Midbrain (tissue), 1 donor: ENCODE data around the gene CFAP91.
A peak's percentile ranks its signal among the peaks of the same experiment; 100 is the strongest.

Experiments used
- DNase-seq: peaks from one replicate; lab custom pipeline; 2025; lab: John Stamatoyannopoulos, UW

CFAP91 gene

DNA sequence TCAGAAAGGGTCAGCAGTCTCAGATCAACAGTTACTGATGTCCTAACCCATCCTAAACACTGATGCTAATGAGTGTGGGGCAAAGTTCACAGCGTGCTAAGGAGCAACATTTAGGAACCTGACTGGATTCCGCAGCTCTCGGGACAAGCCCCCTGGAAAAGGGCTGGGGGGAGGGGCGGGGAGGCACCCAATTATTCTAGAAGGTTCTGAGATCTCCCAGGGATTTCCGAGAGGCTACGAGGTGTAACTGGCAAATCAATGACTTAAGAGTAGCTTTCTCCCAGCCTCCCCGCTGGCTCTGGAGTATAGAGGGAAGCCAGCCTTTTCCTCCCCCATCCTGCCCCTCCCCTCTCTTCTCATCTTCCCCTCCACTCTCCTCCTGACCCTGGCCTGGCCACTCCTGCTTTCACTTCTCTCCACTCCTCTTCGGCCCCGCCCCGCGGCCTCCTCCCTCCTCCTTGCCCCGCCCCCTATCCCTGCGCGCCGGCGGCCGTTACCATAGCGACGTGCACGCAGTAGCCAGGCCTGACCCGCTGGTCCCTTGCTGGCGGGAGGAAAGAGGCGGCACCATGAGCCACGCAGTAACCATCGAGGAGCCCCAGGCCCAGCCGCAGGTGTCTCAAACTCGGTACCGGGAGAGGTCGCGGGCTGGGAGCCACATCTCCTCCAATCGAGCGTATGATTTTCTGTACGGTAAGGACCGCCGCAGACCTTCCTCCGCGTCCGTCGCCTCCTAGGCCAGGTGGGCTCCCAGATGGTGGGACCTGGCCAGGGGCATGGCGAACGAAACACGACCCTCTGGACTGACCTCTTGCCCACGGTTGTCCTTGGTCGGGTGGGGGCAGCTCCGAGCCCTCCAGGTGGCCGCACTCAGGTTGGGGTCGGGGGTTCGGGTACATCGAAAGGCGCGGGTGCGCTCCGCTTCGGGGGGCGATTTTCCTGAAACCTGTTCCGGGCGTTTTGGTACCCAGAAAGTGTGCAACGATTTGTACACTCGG is at the start of gene CFAP91:
CFAP91 (plus strand) TSS at position 493 of the 998 bp plus-strand sequence; CDS start at position 570, 77 bp downstream.
- DNase-seq, result peak; percentile 93

DNA sequence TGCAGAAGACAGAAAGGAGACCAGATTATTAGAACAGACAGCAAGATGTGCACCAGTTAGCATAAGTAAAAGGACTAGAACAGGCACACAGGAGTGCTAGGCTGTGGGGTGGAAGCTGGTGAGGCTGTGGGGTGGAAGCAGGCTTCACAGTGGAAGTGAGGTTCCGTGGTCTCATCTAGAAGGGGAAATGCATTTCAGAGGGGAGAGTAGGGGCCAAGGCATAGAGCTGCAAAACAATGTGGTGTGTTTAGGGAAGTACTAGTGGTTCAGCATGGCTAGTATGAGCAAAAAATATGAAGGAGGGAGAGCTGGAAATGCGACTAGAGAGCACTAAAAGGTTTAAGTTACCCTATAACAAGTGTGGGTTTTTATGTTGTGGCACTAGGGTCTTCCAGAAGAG is 48.9 kb upstream of the CFAP91 start:
- no peak for DNase-seq

DNA sequence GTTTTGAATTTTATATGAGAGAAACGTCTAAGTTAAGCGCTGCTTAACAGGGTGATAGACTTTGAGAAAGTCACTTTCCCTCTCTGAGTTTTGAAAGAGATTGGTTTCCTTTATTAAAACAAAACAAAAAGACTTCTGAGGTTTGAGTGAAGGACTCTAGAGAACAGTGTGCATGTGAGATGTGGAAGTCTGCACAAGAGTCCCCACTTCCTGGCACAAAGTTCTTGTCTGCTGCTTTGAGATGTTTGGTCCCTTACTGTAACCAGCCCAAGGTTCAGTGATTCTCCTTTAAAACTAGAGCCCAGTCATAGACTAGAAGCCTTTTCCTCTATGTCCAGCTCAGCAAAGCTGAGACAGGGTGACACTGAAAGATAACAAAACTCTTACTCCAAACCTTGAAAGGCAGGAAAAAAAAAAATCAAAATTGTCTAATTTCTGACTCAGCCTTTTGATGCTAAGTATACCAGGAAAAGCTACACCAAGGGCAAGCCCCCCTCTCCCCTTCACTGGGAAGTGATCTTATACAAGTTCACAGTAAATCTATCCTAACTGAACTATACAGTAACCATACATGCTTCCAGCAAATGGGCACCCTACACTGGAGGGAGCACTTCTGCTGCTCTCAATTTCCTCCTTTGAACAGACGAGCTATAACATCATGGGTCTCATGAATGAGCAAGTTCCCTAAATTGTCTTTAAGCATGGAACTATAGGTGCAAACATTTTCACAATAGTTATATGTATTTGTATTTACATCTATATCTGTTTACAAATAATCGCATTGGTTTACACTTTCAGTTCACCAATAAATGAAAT is 44.7 kb upstream of the CFAP91 start:
- no peak for DNase-seq

DNA sequence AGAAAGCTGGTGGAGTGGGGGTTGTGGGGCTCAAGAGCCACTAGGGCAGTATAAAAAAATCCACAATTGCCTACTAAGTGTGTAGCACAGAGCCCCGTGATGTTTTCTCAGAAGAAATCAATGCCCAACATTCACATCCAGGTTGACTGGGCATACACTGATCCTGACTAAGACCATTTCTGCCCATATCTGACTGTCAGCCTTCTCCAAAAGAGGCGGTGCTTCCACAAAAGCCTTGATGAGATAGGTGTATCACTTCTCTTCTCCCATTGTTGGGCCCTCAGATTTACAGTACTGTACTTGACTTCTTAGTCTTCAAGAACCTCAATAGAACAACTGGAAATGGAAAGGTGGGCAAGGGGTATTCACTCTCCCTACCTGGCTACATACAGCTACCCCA is 43.8 kb upstream of the CFAP91 start:
- no peak for DNase-seq

DNA sequence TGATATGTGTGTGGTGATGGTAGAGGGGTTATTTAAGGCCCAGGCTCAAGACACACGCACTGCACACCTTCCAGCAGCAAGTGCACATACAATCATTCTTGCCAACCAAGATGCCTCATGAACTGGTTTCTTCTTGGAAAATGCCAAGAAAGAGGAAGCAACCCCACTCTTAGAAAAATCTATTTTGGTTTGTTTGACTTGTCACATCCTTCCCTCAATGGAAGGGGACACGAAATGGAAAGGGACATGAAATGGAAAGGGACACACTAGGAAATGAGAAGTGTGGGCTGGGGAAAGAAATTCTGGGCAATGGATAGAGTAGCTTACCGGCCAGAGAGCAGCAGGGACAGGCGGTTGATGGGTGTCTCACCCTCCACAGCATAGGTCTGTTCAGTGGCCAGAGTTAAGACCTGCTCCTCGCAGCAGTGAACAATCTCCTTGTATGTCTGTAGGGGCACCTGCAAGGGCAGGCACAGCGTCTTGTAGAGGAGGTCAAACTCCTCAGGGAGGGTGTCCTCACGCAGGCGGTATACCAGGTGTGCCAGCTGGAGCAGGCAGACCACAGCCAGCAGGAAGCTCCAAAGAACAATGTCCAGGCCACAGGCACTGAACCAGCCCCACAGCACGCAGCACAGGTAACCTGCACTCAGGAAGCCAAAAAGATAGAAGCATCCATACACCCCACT is 43.1 kb upstream of the CFAP91 start:
- no peak for DNase-seq

DNA sequence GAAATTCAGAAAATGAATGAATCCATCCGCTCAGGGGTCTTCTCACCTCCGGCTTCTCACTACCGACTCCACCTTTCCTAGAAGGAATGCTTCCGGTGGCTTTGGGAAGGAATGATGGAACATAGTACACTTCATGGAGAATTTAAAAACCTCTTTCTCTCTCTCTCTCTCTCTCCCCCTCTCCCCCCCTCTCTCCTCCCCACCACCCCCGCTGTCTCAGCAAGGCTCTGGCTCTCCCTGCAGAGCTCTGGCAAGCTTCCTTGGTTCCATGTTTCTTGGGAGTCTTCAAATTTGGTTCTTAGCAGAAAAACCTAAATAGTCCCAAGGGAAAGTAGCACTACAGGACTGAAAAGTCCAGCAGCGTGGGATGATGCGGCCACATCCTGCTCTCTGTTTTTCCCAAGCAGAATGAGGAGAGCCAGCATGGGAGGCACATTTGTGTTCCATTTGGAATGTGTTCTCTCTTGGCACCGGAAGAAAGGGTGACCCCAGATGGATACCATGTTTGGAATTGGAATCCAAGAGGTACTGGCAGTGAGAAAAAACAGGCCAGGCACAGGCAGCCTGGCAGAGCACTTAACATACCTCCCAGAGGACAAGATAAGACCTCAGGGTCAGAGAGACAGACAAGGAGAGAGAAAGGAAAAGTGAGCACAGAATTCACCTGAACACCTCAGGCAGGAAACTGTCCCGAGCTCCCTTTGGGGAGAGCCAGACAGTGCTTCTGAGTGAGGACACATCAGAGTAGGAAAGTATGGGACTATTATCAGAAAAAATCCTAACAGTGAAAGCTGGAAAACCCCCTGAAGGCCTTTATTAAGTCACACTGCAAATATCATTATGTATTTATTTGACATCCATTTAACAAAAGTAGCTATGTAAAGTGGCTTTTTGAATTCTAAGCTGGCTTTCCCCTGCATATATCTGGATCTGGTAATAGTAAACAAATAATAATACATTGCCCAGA is 42.1 kb upstream of the CFAP91 start, which contains the start of gene POPDC2:
POPDC2 (minus strand) TSS at position 116 of the 967 bp plus-strand sequence. CDS start 166 bp downstream, outside the sequence.
- no peak for DNase-seq

DNA sequence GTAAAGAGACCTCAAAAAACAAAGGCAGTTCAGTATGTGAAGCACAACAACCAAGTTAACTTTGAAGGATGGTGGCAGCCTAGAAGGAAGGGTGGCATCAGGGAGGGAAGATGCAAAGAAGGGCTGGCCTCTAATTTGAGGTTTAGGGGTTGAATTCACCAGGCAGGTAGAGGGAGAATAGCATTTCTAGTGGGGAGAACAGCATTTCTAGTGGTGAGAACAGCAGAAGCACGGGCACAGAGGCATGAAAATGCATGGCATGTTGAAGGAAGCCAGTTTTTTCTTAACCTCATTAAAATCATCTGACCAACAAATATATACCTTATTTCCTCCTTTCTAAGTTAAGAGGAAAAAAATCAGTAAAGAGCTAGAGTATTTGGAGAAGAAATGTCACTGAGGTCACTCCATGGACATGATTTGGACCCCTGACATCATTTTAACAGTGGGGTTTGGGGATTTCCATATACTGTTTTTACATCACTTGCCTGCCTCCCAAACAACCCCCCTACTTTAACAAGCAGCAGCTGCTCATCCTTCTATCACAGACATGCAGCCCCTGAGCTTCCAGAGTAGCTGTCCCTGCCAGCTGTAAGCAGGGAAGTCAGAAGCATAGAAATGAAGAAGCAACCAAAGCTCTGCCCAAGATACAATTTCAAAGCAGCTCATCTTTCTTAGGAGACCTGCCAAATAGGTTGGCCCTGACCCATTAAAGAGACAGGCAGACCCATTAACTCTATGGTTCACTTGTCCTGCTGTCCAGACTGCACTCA is 40.0 kb upstream of the CFAP91 start:
- no peak for DNase-seq

DNA sequence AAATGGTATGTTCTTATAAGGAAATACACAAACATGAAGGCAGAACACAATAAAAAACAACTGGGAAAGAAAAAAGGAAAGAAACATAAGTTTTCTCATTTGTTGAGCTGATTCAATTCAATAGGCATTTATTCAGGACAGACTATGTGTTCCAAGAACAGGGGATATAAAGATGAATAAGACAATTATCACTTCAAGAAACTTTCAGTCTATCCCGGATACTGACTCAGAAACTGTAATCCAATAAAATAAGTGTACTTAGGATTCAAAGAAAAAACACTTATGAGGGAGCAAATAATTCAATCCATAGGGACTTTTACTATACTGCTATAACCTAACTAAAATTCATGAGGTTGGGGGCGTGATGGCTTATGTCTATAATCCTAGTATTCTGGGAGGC is 38.9 kb upstream of the CFAP91 start:
- DNase-seq, result no peak

DNA sequence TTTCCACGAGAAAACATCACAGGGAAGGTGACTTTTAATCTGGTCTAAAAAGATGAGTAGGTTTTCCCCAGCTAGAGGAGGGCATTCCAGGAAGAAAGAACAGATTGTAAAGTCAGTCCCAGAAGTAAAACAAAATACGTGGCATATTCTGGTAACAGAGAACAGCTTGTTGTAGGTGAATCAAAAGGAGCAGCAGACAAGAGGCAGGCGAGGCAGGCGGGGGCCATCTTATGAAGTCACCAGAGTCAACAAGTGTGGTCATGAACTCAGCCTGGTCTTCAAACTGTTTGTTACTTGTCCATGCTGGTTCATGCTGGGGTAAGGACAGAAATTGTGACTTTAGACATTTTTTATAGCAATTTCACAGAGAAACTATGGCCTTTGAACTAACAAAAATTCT is 38.5 kb upstream of the CFAP91 start:
- DNase-seq, result no peak

DNA sequence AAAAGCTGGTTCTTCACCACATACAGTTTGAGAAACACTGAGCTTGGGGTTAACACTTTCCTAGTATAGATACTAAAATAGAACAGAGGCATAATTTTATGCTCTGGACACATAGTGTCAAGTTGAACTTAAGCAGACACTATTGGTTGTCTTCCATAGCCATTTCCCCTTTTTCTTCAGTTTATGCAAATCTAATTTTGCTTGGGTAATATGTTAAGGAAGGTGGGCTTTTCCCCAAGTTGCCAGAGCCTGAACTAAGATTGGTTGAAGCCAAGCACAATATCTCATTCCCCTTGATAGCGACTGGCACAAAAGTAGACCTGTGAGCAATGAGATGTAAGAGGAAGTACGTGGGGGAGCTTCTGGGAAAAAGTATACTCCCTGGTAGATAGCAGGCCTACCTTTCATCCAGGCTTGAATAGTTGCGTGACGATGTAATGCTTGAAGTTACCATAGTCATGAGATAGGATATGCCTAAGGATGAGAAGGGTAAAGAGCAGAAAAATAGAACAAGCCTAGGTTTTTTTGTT is 37.9 kb upstream of the CFAP91 start:
- no peak for DNase-seq

DNA sequence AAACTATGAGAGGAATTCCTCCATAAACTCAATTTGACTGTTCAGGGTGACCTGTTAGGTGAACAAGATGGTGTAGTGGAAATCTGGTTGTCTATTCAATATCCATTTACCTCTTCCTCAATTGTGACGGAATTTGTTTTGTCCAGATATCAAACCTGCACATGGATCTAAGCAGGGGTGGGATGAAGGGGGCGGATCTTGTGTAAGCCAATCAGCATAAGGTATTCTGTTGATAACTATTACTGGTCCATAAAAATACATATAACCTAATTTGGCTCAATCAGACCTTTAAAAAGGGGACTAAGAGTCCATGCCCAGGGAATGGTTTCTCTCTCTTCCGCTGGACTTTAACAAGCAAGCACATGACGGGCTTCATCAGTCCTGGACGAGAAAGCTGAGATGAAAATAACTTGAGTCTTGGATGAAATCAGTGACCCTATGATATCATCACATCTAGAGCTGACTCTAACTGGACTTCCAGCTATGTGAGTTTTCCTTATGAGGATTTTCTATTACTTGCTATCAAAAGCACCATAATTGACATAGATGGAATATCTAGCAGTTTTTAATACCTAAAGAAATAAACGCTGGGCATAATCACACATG is 36.8 kb upstream of the CFAP91 start:
- no peak for DNase-seq

DNA sequence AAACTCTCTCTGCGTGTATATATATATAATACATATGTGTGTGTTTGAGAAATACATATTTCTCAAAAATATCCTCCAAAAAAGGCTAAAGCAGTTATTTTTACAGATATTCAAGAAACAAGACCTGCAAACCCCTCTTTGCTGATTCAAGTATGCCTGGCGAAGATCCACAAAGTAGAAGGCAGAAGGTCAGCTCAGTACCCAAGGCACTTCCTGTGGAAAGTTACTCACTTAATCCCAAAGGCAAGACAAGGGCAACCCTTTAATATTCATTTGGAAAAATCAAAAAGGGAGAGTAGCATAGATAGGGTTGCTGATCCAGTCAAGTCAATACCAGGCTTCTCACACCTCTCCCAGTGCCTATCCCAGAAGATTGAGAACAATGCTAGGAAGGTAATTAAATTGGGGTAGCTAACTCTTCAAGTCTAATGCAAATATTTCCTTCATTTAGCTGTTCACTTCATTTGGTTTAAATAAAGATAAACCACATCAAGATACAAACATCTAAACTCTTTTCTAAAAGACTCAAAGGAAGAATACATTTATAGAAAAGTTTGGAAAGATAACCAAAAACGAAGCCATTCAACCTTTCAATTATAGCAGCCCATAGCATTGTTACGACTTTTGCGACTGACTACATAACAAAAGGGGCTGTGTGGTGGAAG is 32.8 kb upstream of the CFAP91 start:
- no peak for DNase-seq

DNA sequence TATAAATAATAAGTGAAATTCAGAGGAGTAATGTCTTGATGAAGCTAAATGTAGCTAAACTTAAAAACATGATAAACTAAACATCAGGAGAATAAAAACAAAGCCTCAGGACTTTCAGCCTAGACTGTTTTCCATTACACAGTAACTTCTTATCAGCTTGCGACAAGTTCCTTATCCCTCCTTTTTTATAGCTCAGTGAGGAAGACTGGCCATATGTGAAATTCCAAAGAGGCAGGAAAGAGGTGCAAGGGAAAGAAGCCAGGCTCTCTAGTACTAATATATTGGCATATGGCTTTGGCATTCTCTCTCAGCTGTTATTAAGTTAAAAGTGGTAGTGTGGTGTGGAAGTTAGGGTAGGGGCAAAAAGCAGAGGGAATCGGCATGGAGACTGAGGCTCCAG is 30.0 kb upstream of the CFAP91 start:
- DNase-seq, result no peak

DNA sequence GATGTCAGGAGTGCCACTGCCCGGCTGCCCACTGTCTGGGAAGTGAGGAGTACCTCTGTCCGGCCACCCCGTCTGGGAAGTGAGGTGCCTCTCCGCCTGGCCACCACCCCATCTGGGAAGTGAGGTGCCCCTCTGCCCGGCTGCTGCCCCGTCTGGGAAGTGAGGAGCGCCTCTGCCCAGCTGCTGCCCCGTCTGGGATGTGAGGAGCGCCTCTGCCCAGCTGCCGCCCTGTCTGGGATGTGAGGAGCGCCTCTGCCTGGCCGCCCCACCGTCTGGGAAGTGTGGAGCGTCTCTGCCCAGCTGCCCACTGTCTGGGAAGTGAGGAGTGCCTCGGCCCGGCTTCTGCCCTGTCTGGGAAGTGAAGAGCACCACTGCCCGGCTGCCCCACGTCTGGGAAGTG is 28.9 kb upstream of the CFAP91 start:
- DNase-seq, result no peak

DNA sequence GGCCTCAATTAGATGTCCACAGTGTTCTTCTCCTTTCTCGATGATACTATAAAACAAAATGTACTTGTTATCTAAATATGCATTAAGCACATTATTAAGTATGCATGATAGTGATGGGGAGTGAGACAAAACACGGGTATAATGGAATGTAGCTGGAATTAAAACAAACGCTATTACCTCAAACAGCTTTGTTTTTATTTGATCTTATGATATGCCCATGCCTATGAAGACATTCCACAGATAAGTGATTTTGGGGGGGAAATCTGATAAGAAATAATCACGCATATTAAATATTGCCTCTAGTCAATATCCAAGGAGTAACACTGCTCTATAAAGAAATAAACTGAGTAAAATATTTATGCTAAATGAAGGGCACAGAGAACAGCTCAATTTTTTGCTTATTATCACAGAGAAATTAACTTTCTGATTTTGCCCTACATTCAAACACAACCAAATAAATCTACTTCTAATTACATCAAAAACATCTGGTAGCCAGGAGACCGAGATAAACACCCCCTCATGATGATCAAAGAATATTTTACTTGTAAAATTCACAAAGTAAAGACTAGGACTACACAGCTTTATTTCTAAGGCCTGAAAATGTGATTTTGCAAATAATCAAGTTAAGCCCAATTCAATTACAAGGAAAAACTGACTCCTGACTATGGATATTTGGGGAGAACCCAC is 27.5 kb upstream of the CFAP91 start:
- DNase-seq, result no peak

DNA sequence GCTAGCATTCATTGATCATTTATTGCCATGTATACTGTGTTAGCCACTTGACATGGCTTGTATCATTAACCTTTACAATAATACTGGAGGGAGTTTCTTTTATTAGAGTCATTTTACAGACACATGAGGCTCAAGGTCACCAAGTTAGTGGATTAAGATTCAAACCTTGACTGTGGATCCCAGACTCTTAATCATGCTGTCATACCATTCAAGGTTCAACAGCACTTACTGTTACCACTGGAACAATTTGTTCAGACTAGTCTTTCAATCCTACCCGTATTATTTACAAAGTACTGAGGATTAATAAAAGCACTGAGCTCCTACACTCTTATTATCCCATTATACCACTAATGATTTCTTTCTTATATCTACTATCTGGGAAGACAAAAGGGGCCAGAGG is 26.8 kb upstream of the CFAP91 start:
- DNase-seq, result no peak

DNA sequence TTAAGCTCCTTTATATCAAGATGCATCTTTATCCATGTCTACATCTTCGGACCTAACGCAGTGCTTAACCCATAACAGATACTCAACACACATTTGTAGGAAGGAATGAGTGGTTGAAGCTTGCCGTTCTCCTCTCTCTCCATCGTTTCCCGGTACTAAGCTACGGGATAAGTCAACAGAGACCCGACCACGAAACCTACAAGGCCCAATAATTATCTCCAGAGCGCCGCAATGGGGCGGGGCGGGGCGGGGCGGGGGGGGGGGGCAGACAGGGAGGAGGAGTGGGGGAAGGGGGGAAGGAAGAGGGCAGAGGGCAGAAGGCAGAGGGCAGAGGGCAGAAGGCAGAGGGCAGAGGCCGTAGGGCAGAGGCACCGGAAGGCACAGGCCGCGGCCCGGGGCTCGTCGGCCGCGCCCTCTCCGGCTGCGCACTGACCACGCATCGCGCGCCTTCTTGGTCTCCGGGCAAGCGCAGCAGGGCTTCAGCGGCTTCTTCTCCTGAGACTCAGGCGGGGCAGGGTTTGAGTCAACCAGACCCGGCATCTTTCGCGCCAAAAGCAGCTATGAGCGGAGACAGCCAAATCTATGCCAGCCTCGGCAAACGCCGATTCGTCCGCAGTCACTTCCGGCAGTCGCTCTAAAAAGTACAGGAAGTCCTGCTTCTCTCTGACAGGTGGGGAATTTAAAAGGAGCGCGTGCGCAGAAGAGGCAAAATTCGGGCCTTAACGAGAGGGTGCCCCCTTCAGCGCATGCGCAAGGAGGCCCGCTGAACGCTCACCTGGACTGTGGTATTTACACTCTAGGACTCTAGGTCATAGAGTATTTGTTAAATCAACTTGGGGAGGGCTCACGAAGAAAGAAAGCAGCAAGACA is 25.8 kb upstream of the CFAP91 start, which contains the start of gene COX17:
COX17 (minus strand) TSS at position 636 of the 870 bp plus-strand sequence; CDS start at position 540, 96 bp downstream.
- DNase-seq, result peak; percentile 92
